Astrocyte (in vitro differentiated cells and primary cell): Measurements from ENCODE around the gene DUSP8.

ENCODE experiments used
- CTCF ChIP-seq: IDR thresholded peaks from 2 replicates; pipeline ENCODE4 v1.5.1; 2011; ENCODE audit warnings: low read depth, mild to moderate bottlenecking, inconsistent platforms, low read length, moderate library complexity; ENCODE audit not compliant: insufficient read depth
- EZH2 ChIP-seq: IDR thresholded peaks from 2 replicates; pipeline ENCODE4 v1.6.1; 2012; ENCODE audit warnings: mild to moderate bottlenecking, low read length, inconsistent platforms; ENCODE audit not compliant: insufficient read depth

DNA sequence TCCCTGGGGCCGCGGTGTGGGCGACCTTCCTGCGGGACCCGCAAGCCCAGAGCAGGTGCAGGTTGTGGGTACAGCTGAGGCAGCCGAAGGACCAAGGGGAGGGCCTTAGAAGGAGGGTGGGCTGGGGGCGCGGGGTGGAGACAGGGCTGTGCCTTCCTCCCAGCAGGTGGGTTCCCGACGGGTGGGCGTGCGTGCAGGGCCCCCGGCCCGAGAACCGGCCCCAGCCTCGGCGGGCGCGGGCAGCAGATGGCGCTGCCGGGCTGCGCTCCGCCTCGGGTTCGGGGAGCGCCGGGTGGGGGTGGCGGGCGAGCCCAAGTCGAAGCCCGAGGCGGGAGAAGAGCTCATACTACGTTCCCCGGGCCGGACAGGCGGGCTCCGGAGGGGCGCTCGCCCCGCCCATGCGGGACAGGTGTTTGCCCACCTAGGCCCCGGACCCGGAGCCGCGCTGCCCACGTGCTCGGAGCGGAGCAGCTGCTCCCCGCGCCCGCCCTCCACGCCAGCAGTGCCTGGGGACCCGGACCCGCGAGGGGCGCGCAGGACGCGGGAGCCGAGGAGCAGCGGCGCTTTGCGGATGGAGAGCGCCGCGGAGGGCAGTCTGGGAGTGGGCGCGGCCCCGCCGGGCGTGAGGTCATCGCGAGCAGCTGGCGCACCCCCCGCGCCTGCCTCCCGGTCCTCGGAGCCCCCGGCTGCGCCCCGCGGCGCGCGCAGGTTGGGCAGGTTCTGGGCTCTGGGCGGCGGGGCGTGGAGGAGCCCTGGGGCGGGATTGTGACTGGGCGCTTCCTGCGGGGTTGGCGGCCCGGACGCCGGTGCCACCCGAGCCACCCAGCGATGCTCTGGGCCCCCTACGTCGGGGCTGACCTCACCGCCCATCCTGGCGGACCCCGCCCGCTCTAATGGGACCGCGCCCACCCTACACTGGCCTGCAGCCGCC, 25.3 kb downstream of the DUSP8 start:
- TF ChIP-seq EZH2, result peak; percentile 64
- TF ChIP-seq CTCF, result peak; percentile 10
